Measurements from ENCODE around the gene MYD88.
A peak's percentile ranks its signal among the peaks of the same experiment; 100 is the strongest.

MYD88 gene

DNA sequence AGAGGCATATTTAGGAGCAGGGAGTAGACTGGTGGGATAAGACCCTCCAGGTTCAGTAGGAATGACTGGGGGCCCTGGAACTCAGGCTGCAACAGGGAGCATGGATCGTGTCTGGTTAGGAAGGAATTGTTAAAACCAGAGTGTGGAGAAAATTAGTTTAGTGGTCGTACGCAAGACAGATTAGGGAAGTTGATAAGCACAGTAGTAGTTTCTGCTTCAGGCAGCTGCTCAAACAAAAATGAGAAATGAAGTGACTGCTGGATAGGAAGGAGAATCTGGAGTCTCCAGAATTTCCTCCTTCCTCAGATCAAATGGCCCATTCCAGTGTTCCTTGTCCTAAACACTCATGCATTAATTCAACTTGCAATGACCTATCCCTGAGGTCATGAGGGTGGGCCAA, 11.2 kb downstream of the MYD88 start:
- Histone ChIP-seq H3K27me3 (replicated peaks; ENCODE audit: control insufficient read depth, insufficient read depth, low read length) (no peaks in the 10 kb centered on the region), H3K4me3 (replicated peaks; ENCODE audit: low read depth, low read length) (no peak overlapping the region), H3K36me3 (ENCODE audit: control insufficient read depth, insufficient read depth, low read length) (no peaks in the 10 kb centered on the region)
- DNase-seq (ENCODE audit: extremely low read depth, insufficient read length): no peak
- TF ChIP-seq, protein P1, sequence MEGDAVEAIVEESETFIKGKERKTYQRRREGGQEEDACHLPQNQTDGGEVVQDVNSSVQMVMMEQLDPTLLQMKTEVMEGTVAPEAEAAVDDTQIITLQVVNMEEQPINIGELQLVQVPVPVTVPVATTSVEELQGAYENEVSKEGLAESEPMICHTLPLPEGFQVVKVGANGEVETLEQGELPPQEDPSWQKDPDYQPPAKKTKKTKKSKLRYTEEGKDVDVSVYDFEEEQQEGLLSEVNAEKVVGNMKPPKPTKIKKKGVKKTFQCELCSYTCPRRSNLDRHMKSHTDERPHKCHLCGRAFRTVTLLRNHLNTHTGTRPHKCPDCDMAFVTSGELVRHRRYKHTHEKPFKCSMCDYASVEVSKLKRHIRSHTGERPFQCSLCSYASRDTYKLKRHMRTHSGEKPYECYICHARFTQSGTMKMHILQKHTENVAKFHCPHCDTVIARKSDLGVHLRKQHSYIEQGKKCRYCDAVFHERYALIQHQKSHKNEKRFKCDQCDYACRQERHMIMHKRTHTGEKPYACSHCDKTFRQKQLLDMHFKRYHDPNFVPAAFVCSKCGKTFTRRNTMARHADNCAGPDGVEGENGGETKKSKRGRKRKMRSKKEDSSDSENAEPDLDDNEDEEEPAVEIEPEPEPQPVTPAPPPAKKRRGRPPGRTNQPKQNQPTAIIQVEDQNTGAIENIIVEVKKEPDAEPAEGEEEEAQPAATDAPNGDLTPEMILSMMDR (IDR thresholded peaks at IDR 0.05; ENCODE audit: insufficient read depth, low read length, poor library complexity, severe bottlenecking): no peak

DNA sequence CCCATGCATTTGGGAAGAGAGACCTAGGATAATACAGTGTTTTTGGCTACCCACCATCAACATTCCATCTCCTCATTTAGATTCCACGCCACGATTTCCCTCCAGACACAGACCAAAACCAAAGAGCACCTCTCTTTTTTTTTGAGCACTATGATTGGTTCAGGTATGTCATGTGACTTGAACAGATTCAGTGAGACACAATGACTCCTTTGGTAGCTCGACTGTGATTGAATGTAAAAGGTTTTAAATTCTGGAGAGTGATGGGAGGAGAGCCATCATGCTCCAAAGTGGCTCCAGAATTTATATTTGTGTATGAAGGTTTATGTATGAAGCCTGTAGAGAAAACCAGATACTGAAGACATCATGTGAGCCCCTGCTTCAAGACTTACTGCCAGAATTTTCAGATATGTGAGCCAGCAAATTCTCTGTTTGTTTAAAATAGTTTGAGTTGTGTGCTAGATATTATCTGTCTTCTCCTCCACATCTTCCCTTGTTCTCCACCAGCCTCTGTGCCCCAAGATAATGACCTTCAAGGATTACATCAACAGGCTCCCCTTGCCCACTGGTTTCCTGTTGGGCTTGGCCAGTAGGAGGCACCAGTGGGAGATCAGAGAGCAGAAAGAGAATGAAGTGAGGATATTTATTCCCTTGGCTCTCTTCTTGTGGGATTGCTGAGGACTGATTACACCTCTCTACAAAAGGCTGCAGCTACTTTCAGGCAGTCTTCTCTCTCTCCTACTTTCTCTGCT, 12.5 kb downstream of the MYD88 start:
- no peak overlapping the region for H3K4me3 ChIP-seq (replicated peaks; ENCODE audit: low read depth, low read length)
- H3K27me3 ChIP-seq (replicated peaks; ENCODE audit: control insufficient read depth, insufficient read depth, low read length): no peaks in the 10 kb centered on the region
- TF ChIP-seq, protein P1 (IDR thresholded peaks at IDR 0.05; ENCODE audit: insufficient read depth, low read length, poor library complexity, severe bottlenecking): peak; percentile 33
- H3K36me3 ChIP-seq (ENCODE audit: control insufficient read depth, insufficient read depth, low read length): no peaks in the 10 kb centered on the region
- DNase-seq (ENCODE audit: extremely low read depth, insufficient read length): no peak

- no peaks in the 10 kb centered on the region for H3K27me3 ChIP-seq (replicated peaks; ENCODE audit: control insufficient read depth, insufficient read depth, low read length)
- DNase-seq (ENCODE audit: extremely low read depth, insufficient read length): no peak
- no peaks in the 10 kb centered on the region for H3K36me3 ChIP-seq (ENCODE audit: control insufficient read depth, insufficient read depth, low read length)
- TF ChIP-seq, protein P1 (IDR thresholded peaks at IDR 0.05; ENCODE audit: insufficient read depth, low read length, poor library complexity, severe bottlenecking): no peak
- no peak overlapping the region for H3K4me3 ChIP-seq (replicated peaks; ENCODE audit: low read depth, low read length)
Observed at GRCh38 chr3:38151667-38152265, 13.3 kb downstream of the MYD88 start.

DNA sequence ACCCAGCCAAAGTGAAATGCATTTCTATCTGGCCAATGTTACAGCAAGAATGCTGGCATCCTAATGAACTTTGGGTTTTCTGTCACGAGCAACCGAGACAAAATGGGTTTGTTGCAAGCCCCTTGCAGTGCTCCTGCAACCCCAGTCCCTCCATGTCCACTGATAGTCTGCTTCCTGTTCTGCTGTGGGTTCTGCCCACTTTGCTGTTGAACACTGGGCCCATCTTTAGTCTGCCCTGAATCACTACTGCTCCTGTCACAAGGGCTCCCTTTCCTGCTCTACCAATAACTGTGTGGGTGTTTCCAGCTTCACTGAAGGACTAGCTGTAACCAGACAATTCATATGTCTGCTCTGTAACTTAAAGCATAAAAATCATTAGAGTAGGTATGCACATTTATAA, 14.1 kb downstream of the MYD88 start:
- TF ChIP-seq, protein P1 (IDR thresholded peaks at IDR 0.05; ENCODE audit: insufficient read depth, low read length, poor library complexity, severe bottlenecking): no peak
- Histone ChIP-seq H3K4me3 (replicated peaks; ENCODE audit: low read depth, low read length) (no peak overlapping the region), H3K36me3 (ENCODE audit: control insufficient read depth, insufficient read depth, low read length) (no peaks in the 10 kb centered on the region), H3K27me3 (replicated peaks; ENCODE audit: control insufficient read depth, insufficient read depth, low read length) (no peaks in the 10 kb centered on the region)
- no peak for DNase-seq (ENCODE audit: extremely low read depth, insufficient read length)

DNA sequence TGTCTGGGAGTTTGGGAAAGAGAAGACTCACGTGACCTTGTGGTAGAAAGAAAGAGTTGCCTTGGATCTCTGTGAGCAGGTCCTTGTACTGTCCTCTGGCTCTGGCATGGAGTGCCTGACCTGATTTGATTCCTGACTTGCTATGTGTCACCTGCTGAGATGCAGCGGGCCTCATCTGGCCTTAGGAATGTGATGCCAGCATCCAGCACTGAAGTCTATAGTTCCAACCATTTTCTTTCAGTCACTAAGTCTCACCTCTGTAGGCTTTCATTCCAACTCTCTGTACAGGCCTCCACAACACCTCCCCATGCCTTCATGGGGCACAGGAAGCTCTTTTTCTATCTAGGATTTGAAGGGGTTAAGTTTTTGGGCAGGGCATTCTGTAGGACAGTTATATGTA, 14.8 kb downstream of the MYD88 start:
- Histone ChIP-seq H3K36me3 (ENCODE audit: control insufficient read depth, insufficient read depth, low read length) (no peaks in the 10 kb centered on the region), H3K4me3 (replicated peaks; ENCODE audit: low read depth, low read length) (no peak overlapping the region), H3K27me3 (replicated peaks; ENCODE audit: control insufficient read depth, insufficient read depth, low read length) (no peaks in the 10 kb centered on the region)
- DNase-seq (ENCODE audit: extremely low read depth, insufficient read length): no peak
- TF ChIP-seq, protein P1 (IDR thresholded peaks at IDR 0.05; ENCODE audit: insufficient read depth, low read length, poor library complexity, severe bottlenecking): no peak

Data from GM06990 (cell line).